Measurements from ENCODE around the gene PDGFC.

GRCh38 chr4:156931267-156931666 lies 40.3 kb downstream of the PDGFC start:
- TF ChIP-seq CTCF (IDR thresholded peaks at IDR 0.05) (no peak), POLR2AphosphoS5 (IDR thresholded peaks at IDR 0.05; ENCODE audit: low read depth, low read length) (peak; percentile 59; the same call in 1 of the 2 replicates), SIN3A (IDR thresholded peaks at IDR 0.05; ENCODE audit: borderline replicate concordance, insufficient read depth, low read depth, low read length) (no peak), REST (IDR thresholded peaks at IDR 0.05; ENCODE audit: insufficient read depth in 1 of 2, low read depth in 2 of 2, low read length in 1 of 2) (no peak)

Measured in Panc1 (cell line).